GM12892 (cell line): Measurements from ENCODE around the gene EHF.

Experiments used
- DNase-seq: peaks from one replicate; pipeline ENCODE4 v3.0.0; 2011; ENCODE audit not compliant: insufficient read length
- FAIRE-seq: peaks from 2 replicates; lab custom pipeline; 2011; peaks lifted over from hg19 to GRCh38; lab: Jason Lieb, UNC
- POLR2A ChIP-seq: IDR thresholded peaks from 2 replicates; pipeline ENCODE4 v1.6.1; 2011; ENCODE audit warnings: low read depth, low read length, control low read depth
- POLR2AphosphoS5 ChIP-seq: IDR thresholded peaks from 2 replicates; pipeline ENCODE4 v1.6.1; 2011; ENCODE audit warnings: low read depth, low read length, control low read depth
- TAF1 ChIP-seq: IDR thresholded peaks from 2 replicates; pipeline ENCODE4 v1.6.1; 2011; ENCODE audit warnings: low read depth, mild to moderate bottlenecking, control low read depth, low read length, borderline replicate concordance

The EHF gene

DNA sequence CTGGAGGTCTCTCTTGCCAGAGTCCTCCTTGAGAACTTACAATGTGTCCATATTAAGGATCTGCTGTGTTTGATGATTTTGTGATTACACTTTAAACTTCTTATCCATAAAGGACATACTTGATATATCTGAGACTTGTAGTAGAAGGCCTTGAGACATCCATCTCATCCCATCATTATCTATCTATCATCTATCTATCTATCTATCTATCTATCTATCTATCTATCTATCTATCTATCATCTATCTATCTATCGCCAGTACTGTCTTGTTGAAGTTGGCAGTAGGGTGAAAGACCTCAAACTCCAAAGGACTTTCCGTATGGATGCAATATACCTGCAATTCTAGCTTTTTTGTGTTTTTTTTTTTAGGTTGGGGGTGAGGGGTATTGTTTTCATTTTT is 2.5 kb upstream of the EHF start:
- FAIRE-seq = no peak
- no peak for TF ChIP-seq POLR2AphosphoS5
- no peak for TF ChIP-seq POLR2A
- no peak for DNase-seq

DNA sequence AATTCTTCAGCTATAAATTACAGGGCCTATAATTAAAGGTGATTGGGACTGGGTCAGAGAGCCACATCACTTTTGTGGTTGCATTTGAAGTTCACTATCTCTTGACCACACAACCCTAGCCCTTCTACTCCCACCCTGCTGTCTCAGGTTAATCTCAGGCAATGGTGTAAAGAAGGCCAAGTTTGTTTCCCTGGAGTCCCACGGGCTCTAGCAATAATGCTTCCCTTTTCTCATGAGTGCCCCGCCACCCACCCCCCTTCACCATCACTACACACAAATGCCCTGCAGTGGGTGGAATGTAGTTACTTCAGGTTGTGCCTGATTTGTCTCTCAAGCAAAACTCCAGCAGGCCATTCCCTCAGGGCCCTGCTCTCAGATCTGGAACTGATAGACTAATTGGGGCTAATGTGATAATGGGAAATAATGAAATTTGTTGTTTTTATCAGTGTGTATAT is 1.8 kb upstream of the EHF start:
- no peak for FAIRE-seq
- DNase-seq = no peak
- TF ChIP-seq TAF1 = no peak
- TF ChIP-seq POLR2A = no peak
- TF ChIP-seq POLR2AphosphoS5 = no peak

DNA sequence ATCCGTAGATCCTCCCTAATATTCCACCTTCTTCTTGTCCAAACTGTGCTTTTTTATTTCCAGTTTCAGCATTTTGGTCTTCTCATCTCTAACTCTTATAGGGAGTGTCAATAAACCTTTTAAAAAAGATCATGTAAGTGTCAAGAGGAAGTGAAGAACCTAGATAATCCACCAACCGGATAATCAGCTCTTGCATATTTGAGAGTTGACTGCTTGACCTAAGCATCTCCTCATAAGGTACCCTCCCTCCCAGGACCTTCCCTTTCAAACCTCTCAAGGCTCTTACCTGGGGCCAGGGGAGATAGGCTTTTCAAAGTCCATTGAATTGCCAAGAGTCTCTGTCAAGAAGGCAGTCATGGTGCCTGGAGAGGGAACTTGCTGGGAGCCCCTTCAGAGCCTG is 691 bp upstream of the EHF start:
- FAIRE-seq (no peak), DNase-seq (no peak)
- TF ChIP-seq TAF1 (no peak), POLR2A (no peak), POLR2AphosphoS5 (no peak)

DNA sequence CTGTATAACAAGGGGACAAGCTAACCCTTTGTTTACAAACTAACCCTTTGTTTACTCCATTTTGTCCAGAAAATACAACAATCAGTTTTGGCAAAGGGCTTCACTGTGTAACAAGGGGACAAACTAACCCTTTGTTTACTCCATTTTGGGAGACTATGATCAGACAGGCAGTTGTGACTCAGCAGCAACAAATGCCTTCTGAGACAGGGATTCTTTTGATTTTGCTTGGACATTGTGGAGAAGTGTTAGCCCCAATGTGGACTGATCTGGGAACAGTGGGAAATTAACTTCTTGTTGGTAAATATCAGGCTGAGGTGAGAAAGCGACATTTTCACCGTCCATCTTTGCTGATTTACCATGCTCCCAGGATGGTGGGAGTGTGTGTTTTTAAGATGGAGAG is 983 bp downstream of the EHF start:
- DNase-seq (no peak), FAIRE-seq (peak; percentile 69)
- TF ChIP-seq POLR2AphosphoS5 (no peak), POLR2A (no peak), TAF1 (no peak)

DNA sequence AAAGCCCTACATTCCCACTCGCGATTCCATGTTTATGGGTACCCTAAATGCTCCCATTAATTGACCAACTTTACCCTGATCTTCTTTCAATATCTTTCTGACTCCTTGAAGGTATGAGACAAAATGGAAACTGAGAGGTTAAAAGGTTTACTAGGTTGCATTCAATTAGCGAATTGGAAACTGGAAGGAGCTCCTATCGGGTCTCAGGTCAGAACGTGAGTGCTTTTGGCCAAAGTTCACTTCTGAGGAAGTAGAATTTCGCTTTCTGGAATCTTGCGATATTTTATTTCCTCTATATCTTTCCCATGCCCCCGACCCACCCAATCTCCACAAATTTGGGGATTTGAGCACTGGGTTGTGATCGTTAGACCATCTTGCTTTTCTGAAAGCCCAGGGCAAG is 2.6 kb downstream of the EHF start:
- TF ChIP-seq TAF1 (no peak), POLR2AphosphoS5 (no peak), POLR2A (no peak)
- FAIRE-seq (no peak), DNase-seq (no peak)

DNA sequence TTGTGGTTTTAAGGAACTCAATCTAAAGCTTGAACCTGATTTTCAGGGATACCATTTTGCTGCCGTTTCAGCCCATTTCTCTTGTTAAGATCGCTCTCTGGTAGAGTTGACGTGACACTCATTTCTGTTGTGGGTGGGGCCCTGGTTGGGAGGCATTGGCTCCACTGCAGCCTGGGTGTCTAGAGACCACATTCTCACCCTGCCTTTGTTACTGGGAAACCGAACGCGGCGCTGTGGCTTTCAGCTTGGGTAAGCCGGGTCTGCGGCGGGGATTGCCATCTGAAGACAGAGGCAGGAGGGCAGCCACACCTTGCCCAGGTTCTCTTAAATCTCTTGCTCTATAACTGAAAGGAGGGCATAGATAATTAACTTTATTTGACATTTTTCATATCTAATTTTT is 3.2 kb downstream of the EHF start:
- TF ChIP-seq TAF1 (no peak), POLR2AphosphoS5 (no peak), POLR2A (no peak)
- no peak for FAIRE-seq
- no peak for DNase-seq

DNA sequence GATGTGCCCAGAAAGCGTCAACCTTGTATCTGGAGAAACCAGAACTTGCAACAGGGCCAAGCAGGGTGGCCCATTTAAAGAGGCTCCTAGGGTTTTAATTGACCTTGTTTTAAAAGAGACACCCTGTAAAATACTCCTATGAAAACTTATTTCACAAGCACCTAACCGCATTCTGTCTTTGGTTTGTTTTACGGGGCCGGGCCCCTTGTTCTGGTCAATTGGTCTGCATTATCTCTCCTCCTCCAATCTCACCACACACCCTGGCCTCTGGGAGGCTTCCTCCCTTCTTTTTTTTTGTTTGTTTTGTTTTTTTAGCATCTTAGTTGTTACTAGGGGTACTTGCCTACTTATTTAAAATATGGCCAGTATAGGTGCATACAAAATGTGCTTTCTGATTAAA is 4.7 kb downstream of the EHF start:
- FAIRE-seq = no peak
- TF ChIP-seq POLR2A = no peak
- TF ChIP-seq POLR2AphosphoS5 = no peak
- TF ChIP-seq TAF1 = no peak
- no peak for DNase-seq

DNA sequence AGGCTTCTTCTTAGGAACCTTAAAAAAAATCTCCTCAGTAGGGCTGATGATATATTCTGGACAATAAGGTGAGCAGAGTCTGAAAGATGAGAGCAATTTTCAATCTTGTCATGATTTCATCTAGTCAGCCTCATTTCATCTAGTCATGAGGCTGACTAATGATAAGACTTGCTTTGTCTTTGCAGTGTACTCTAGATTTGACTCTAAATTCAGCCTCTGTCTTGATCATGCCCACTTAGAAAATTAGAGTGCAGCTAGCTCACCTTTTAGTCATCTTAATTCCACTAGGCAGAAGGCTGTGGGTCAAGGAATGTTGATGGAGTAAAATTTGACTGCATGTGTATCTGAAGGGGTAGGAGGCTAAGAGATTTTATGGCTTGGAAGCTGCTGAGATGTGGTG is 5.5 kb downstream of the EHF start:
- FAIRE-seq (no peak), DNase-seq (no peak)
- no peak for TF ChIP-seq POLR2AphosphoS5
- no peak for TF ChIP-seq TAF1
- no peak for TF ChIP-seq POLR2A

DNA sequence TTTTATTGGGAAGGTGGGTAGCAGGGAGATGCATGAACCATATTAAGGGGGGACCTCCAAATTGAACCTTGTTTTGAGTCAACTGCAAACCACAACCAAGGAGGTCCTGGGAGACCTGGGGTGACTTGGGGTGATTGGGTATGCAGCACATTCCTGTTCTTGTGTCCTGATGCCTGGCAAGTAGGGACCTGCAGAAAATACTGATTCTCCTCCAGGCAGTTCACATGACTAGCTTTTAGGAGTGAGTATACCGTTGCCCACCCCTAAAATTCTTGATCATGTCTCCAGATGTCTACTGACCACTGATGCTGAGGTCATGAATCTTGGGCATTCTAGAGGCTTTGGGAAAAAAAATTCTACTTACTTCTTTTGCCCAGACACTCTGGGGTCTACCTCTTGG is 6.3 kb downstream of the EHF start:
- DNase-seq = no peak
- FAIRE-seq = no peak
- TF ChIP-seq TAF1 (no peak), POLR2A (no peak), POLR2AphosphoS5 (no peak)

DNA sequence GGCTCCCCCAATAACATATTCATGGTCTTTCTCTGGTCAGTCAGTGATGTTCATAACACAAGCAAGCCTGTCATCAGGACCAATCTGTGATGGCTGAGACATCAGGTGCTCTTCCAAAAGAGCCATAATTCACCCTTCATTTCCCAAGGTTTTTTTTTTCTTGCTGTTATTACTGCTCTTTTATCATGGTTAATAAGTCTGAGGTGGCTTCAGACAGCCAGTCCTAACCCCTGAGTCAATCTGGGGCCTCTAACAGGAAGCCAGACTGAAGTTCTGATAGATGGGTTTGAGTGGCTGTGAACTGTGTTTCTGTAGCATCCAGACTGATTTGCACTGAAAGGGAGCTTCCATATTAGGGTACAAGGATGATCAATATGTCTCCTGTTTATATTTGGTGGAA is 8.8 kb downstream of the EHF start:
- DNase-seq (no peak), FAIRE-seq (no peak)

DNA sequence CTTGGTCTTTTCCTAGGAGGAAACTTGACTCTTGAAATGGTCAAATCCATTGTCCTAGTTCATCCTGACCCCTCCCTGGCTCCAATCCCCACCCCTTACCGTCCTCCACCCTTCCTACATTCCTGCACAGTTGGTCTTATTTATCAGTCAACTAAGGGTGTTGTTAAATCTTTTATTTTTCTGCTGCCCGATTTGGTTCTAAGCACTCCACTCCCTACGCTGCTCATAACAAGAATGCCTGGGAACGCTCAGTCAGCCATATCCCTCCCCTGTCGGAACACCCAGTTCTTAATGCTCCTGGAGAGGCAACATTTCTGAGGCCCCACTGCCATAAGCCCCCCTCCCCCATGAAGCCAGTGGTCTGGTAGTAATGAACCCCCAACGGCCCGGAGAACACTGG is 9.7 kb downstream of the EHF start:
- DNase-seq (no peak), FAIRE-seq (no peak)
- TF ChIP-seq TAF1 = no peak
- TF ChIP-seq POLR2AphosphoS5 = no peak
- TF ChIP-seq POLR2A = no peak

More for the DNA sequence above, 8.8 kb downstream of the EHF start:
- no peak for TF ChIP-seq TAF1
- no peak for TF ChIP-seq POLR2AphosphoS5
- TF ChIP-seq POLR2A = no peak

DNA sequence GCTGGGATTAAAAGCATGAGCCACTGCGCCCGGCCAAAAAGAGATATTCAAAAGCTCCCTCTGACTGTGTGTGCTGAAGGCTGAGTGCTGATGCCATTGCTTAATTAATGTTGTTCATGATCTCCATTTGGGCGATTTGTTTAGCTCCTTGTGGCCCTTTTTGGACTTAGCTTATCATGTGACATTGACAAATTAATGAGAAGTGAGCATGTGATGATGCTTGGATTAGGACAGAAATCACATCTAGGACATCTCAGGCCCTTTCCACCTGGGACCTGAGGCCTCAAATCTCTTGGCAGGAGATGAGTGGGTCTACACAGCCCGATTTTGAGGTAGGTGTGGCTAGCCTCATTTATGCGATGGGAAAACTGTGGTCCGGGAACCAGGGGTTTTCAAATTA is 10.4 kb downstream of the EHF start:
- DNase-seq = no peak
- TF ChIP-seq TAF1 = no peak
- no peak for TF ChIP-seq POLR2AphosphoS5
- no peak for TF ChIP-seq POLR2A
- FAIRE-seq = no peak

DNA sequence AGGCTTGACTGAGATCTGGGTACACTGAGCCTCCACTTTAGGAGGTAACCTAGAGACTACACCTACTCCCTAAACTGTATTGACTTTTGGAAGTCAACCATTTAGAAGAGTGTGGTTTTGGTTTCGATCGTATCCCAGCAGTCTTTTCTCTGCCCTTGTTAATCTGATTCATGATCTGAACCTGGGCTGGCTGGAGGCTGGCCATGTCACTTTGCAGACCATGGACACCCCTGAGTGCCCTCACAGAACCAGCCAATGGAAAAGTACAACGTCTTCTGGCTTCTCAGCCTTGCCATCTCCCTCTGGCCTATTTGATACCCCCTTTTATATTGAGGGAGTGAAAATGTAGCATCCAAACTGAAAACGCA is 10.8 kb downstream of the EHF start:
- TF ChIP-seq POLR2AphosphoS5 = no peak
- no peak for TF ChIP-seq TAF1
- TF ChIP-seq POLR2A = no peak
- DNase-seq (no peak), FAIRE-seq (peak; percentile 40)
